Glutamatergic neuron (in vitro differentiated cells): ENCODE measurements around the gene ATXN2. TPM values are rescaled to one million over a fixed set of nuclear protein-coding genes. Genes with fewer than 3 reads are reported as not detected.

Source experiments
- DNase-seq: peaks from one replicate; pipeline ENCODE4 v3.0.0; 2022
- H3K27ac Mint-ChIP-seq: one replicate; pipeline ENCODE4 v1.8.0; 2020; ENCODE audit warnings: mild to moderate bottlenecking, mixed read lengths, inconsistent platforms; ENCODE audit not compliant: unreplicated experiment
- H3K27me3 Mint-ChIP-seq: one replicate; pipeline ENCODE4 v1.8.0; 2020; ENCODE audit warnings: mild to moderate bottlenecking, moderate library complexity, mixed read lengths, inconsistent platforms; ENCODE audit not compliant: unreplicated experiment
- H3K36me3 Mint-ChIP-seq: one replicate; pipeline ENCODE4 v1.8.0; 2020; ENCODE audit warnings: mild to moderate bottlenecking, mixed read lengths, inconsistent platforms; ENCODE audit not compliant: unreplicated experiment
- H3K4me1 Mint-ChIP-seq: one replicate; pipeline ENCODE4 v1.8.0; 2020; ENCODE audit warnings: mild to moderate bottlenecking, low read depth, mixed read lengths, inconsistent platforms; ENCODE audit not compliant: unreplicated experiment
- H3K4me3 Mint-ChIP-seq: one replicate; pipeline ENCODE4 v1.8.0; 2020; ENCODE audit warnings: mild to moderate bottlenecking, mixed read lengths, inconsistent platforms; ENCODE audit not compliant: unreplicated experiment
- H3K9me3 Mint-ChIP-seq: one replicate; pipeline ENCODE4 v1.8.0; 2020; ENCODE audit warnings: mild to moderate bottlenecking, moderate library complexity, mixed read lengths, inconsistent platforms; ENCODE audit not compliant: unreplicated experiment
- total RNA-seq: library from RNA; stranded (reverse); fragmentation: NEBNext Ultra II Directional; extraction: Animal tissue kit (Norgen Biotek cat#: 25700); gene quantifications from one replicate; pipeline ENCODE4 v1.2.1, GENCODE V29; 2021; ENCODE audit not compliant: unreplicated experiment
- TF ChIP-seq, protein P1 (sequence below): fragments of 200-600 bp; sonication (generic); IDR thresholded peaks from one replicate; pipeline ENCODE4 v1.5.0; 2021; ENCODE audit not compliant: partially characterized antibody, unreplicated experiment

The ATXN2 gene
- total RNA-seq, 1 donor from 2014 or later: 80.8 TPM

DNA sequence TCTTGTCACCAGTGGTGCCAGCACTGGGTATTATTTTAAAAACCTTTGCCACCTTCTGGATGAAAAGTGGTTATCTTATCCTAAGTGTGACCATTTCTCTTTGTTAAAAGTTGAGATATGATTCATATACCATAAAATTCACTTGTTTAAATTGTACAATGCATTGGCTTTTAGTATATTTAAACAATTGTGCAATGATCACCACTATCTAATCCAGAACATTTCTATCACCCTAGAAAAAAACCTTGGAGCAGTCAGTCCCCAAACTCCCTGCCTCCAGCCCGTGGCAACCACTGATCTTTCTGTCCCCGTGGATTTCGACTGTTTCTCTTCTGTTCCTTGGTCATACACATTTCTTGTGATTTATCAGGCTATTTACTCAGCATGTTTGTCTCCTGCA, 165.1 kb downstream of the ATXN2 start:
- peaks cover 27% of the 10 kb centered on the region for H3K4me1 Mint-ChIP-seq

DNA sequence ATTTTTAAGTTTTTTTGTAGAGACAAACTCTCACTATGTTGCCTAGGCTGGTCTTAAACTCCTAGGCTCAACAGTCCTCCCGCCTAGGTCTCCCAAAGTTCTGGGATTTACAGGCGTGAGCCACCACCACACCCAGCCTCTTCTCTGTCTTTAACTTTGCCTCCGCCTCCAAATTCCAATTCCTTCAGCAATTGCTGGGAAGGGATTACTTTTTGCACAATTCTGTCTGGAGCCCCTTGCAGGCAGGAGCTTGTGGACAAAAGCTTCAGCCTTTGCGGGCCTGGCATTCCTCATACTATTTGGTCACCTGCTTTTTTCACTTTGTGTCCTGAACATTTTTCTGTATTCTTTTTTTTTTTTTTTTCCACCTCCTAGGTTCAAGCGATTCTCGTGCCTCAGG, 167.3 kb downstream of the ATXN2 start:
- Mint-ChIP-seq H3K27ac (no peak overlapping the region), H3K9me3 (peaks cover 6% of the 10 kb centered on the region), H3K27me3 (peaks cover 4% of the 10 kb centered on the region), H3K4me3 (no peak overlapping the region), H3K36me3 (no peaks in the 10 kb centered on the region), H3K4me1 (peaks cover 23% of the 10 kb centered on the region)
- DNase-seq: no peak
- TF ChIP-seq, protein P1, sequence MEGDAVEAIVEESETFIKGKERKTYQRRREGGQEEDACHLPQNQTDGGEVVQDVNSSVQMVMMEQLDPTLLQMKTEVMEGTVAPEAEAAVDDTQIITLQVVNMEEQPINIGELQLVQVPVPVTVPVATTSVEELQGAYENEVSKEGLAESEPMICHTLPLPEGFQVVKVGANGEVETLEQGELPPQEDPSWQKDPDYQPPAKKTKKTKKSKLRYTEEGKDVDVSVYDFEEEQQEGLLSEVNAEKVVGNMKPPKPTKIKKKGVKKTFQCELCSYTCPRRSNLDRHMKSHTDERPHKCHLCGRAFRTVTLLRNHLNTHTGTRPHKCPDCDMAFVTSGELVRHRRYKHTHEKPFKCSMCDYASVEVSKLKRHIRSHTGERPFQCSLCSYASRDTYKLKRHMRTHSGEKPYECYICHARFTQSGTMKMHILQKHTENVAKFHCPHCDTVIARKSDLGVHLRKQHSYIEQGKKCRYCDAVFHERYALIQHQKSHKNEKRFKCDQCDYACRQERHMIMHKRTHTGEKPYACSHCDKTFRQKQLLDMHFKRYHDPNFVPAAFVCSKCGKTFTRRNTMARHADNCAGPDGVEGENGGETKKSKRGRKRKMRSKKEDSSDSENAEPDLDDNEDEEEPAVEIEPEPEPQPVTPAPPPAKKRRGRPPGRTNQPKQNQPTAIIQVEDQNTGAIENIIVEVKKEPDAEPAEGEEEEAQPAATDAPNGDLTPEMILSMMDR: no peak

More for the DNA sequence above, 165.1 kb downstream of the ATXN2 start:
- DNase-seq: no peak
- no peak overlapping the region for H3K27ac Mint-ChIP-seq
- H3K36me3 Mint-ChIP-seq: no peaks in the 10 kb centered on the region
- peaks cover 14% of the 10 kb centered on the region for H3K9me3 Mint-ChIP-seq
- H3K27me3 Mint-ChIP-seq: peaks cover 8% of the 10 kb centered on the region
- no peak overlapping the region for H3K4me3 Mint-ChIP-seq
- TF ChIP-seq, protein P1: no peak

DNA sequence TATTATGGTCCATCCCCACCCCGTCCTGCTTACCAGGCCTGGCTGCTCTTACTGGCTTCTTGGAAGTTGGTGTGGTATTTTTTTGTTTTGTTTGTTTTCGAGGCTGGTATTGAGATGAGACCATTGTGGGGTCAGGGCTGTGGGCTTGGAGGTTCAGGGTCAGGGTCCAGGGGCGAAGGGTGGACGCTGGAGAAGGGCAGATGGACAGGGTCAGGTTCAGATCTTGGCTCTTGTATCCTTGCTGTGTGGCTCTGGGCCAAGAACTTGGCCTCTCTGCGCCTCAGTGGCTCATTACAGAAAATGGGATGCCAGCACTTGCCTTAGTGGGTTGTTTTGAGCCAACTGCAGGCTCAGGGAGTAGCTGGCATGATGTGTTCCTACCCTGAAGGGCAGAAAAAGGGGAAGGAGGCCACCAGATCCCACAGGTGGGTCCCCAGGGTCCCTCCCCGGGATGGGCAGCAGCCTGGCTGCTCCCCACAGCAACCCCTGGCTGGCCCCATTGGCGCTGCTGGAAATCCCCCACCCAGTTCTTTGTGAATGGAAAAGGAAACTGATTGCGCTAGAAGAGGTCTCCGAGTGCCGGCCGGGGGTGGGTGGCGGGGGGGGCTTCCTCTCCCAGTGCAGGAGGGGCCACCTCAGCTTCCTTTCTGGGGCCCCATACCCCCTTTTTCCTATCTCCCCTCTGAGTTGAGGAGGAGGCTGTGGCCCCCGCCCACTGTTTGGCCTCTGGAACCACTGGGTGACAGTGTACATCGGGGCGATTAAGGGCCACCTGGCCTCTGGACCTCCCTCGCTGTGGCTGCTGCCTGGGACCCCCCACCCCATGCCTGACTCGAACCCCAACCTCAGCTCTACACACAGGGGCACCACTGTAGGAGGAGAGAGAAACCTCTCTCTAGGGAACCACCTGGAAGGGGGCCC, 168.4 kb downstream of the ATXN2 start:
- no peaks in the 10 kb centered on the region for H3K36me3 Mint-ChIP-seq
- peaks cover 16% of the 10 kb centered on the region for H3K4me1 Mint-ChIP-seq
- H3K9me3 Mint-ChIP-seq: peaks cover 4% of the 10 kb centered on the region
- DNase-seq: no peak
- H3K4me3 Mint-ChIP-seq: no peak overlapping the region
- peaks cover 4% of the 10 kb centered on the region for H3K27me3 Mint-ChIP-seq
- peak overlapping the region; percentile 38 for H3K27ac Mint-ChIP-seq
- TF ChIP-seq, protein P1: no peak

DNA sequence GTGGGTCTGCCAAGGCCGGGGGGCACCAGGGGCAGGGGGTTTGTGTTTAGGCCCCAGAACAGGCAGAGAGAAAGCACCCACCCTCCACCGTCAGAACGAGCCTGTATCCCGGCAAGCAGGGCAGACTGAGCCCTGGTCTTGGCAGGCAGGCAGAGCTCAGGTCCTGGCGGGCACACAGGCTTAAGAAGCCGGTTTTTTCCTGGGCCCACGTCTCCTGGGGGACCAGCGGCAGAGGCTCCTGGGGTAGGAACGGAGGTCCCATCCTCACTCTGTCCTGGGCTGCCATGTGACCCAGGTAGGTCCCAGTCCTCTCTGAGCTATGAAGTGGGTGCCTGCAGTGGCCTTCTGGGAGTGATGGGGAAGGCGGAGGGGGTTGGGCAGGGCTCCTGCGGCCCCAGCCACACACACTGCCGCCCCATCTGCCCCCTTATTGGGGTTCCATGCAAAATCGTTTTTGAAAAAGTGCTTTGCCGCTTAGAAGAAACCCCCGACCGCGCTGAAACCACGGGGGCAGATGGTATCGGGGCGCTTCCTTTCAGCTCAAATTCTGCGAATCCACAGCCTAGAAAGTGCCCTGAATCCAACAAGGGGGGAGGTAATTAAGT, 169.2 kb downstream of the ATXN2 start:
- Mint-ChIP-seq H3K4me1 (peaks cover 16% of the 10 kb centered on the region), H3K36me3 (no peaks in the 10 kb centered on the region), H3K27ac (no peak overlapping the region), H3K4me3 (no peak overlapping the region), H3K27me3 (peaks cover 4% of the 10 kb centered on the region), H3K9me3 (peaks cover 4% of the 10 kb centered on the region)
- no peak for DNase-seq
- TF ChIP-seq, protein P1: no peak

DNA sequence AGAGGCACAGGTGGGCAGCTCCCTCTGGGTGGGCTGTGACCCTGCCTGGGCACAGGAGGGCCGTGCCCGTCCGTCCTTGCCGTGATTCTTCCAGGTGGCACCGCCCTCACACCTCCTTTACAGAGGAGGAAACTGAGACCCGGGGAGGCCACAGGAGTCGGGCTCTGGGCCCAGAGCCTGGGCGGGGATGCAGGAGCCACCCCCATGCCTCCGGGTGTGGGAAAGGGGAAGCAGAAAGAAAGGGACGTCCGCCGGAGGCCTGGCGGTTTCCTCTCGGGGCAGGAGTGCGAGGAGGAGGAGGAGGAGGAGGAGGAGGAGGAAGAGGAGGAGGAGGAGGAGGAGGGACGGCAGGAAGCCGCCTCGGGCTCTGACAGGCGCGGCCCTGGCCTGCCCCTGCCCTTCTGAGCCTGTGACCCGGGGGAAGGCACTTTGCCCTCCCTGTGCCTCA, 170.4 kb downstream of the ATXN2 start:
- no peak overlapping the region for H3K4me3 Mint-ChIP-seq
- peaks cover 2% of the 10 kb centered on the region for H3K9me3 Mint-ChIP-seq
- no peak for DNase-seq
- TF ChIP-seq, protein P1: no peak
- H3K4me1 Mint-ChIP-seq: peaks cover 8% of the 10 kb centered on the region
- H3K27ac Mint-ChIP-seq: no peak overlapping the region
- no peaks in the 10 kb centered on the region for H3K27me3 Mint-ChIP-seq
- H3K36me3 Mint-ChIP-seq: no peaks in the 10 kb centered on the region
